Osteoblast (primary cell): ENCODE results near the gene SIRPD. TPM values are rescaled to one million over a fixed set of nuclear protein-coding genes. Genes with fewer than 3 reads are reported as not detected.

Source experiments
- DNase-seq: peaks from one replicate; pipeline ENCODE4 v3.0.0; 2011; ENCODE audit warnings: low spot score, mixed read lengths; ENCODE audit not compliant: insufficient read length; ENCODE audit errors: missing footprints
- H2AFZ ChIP-seq: 2 replicates; pipeline ENCODE4 v1.6.0; 2011; ENCODE audit warnings: mild to moderate bottlenecking, low read length
- H3K27ac ChIP-seq: 2 replicates; pipeline ENCODE4 v1.5.1; 2011; ENCODE audit warnings: mild to moderate bottlenecking, low read depth, low read length, moderate library complexity
- H3K27me3 ChIP-seq: 2 replicates; pipeline ENCODE4 v1.6.0; 2012; ENCODE audit warnings: mild to moderate bottlenecking, control low read depth, inconsistent platforms, low read length, moderate library complexity; ENCODE audit not compliant: insufficient read depth
- H3K36me3 ChIP-seq: 2 replicates; pipeline ENCODE4 v1.5.1; 2011; ENCODE audit warnings: mild to moderate bottlenecking, low read length, control low read depth, moderate library complexity; ENCODE audit not compliant: insufficient read depth
- H3K4me1 ChIP-seq: 2 replicates; pipeline ENCODE4 v1.5.1; 2011; ENCODE audit warnings: mild to moderate bottlenecking, low read length, control low read depth, moderate library complexity; ENCODE audit not compliant: insufficient read depth
- H3K4me2 ChIP-seq: 2 replicates; pipeline ENCODE4 v1.6.0; 2011; ENCODE audit warnings: mild to moderate bottlenecking, low read length; ENCODE audit not compliant: insufficient read depth
- H3K4me3 ChIP-seq: fragments of 200-600 bp; sonication (generic); 3 replicates; pipeline ENCODE4 v1.5.1; 2012; ENCODE audit warnings: mild to moderate bottlenecking, low read length, inconsistent platforms; ENCODE audit not compliant: insufficient read depth
- H3K79me2 ChIP-seq: 2 replicates; pipeline ENCODE4 v1.6.0; 2012; ENCODE audit warnings: mild to moderate bottlenecking, low read length, control low read depth, inconsistent platforms; ENCODE audit not compliant: insufficient read depth
- H3K9me3 ChIP-seq: 2 replicates; pipeline ENCODE4 v1.5.1; 2011; ENCODE audit warnings: low read depth, low read length, control low read depth
- H4K20me1 ChIP-seq: 2 replicates; pipeline ENCODE4 v1.6.0; 2012; ENCODE audit warnings: mild to moderate bottlenecking, low read length, control low read depth; ENCODE audit not compliant: insufficient read depth
- CTCF ChIP-seq: IDR thresholded peaks from 2 replicates; pipeline ENCODE4 v1.5.1; 2011; ENCODE audit warnings: mild to moderate bottlenecking, low read depth, low read length, moderate library complexity; ENCODE audit errors: extremely low read depth
- total RNA-seq: library from RNA; depleted of rRNA; stranded (reverse); fragments of >200 nt; gene quantifications from 2 replicates; pipeline ENCODE4 v1.2.3, GENCODE V29; 2012

The SIRPD gene
- total RNA-seq, 1 donor = not detected

- DNase-seq = no peak
- H3K27me3 ChIP-seq = no peaks in the 10 kb centered on the region
- no peaks in the 10 kb centered on the region for H3K4me1 ChIP-seq
- H3K4me2 ChIP-seq = no peak overlapping the region
- H3K9me3 ChIP-seq = no peaks in the 10 kb centered on the region
- H3K36me3 ChIP-seq = no peaks in the 10 kb centered on the region
- no peak overlapping the region for H2AFZ ChIP-seq
- no peaks in the 10 kb centered on the region for H4K20me1 ChIP-seq
- no peak overlapping the region for H3K4me3 ChIP-seq
- H3K79me2 ChIP-seq = no peaks in the 10 kb centered on the region
- no peak overlapping the region for H3K27ac ChIP-seq
- no peak for TF ChIP-seq CTCF
Measured at GRCh38 chr20:1534526-1534925, 23.0 kb downstream of the SIRPD start.

GRCh38 chr20:1533059-1533458 lies 24.4 kb downstream of the SIRPD start:
- Histone ChIP-seq H3K4me3 (no peak overlapping the region), H3K27ac (no peak overlapping the region), H3K27me3 (no peaks in the 10 kb centered on the region), H3K4me2 (no peak overlapping the region), H3K9me3 (no peaks in the 10 kb centered on the region), H3K79me2 (no peaks in the 10 kb centered on the region), H2AFZ (no peak overlapping the region), H3K36me3 (no peaks in the 10 kb centered on the region), H3K4me1 (no peaks in the 10 kb centered on the region), H4K20me1 (no peaks in the 10 kb centered on the region)
- no peak for TF ChIP-seq CTCF
- DNase-seq = no peak

DNA sequence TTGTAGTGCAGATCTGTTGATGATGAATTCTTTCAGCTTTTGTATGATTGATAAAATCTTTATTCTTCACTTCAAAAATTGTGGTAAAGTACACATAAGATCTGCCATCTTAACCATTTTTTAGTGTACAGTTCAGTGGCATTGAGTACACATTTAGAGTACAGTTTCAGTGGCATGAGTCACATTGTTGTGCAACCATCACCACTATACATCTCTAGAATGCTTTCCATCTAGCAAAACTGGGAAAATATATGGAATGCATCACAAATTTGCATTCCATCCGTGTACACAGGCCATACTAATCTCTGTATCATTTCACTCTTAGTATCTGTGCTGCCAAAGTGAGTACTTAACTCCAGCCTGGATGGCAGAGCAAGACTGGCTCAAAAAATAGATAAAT lies 28.7 kb downstream of the SIRPD start:
- no peak overlapping the region for H3K27ac ChIP-seq
- no peak overlapping the region for H2AFZ ChIP-seq
- TF ChIP-seq CTCF = no peak
- peaks cover 2% of the 10 kb centered on the region for H3K27me3 ChIP-seq
- no peak for DNase-seq
- no peak overlapping the region for H3K4me2 ChIP-seq
- H3K9me3 ChIP-seq = no peaks in the 10 kb centered on the region
- H3K36me3 ChIP-seq = no peaks in the 10 kb centered on the region
- no peak overlapping the region for H3K4me3 ChIP-seq
- no peaks in the 10 kb centered on the region for H3K79me2 ChIP-seq
- no peaks in the 10 kb centered on the region for H4K20me1 ChIP-seq
- H3K4me1 ChIP-seq = no peaks in the 10 kb centered on the region

GRCh38 chr20:1527923-1528322 lies 29.6 kb downstream of the SIRPD start:
- no peaks in the 10 kb centered on the region for H4K20me1 ChIP-seq
- H3K4me3 ChIP-seq = no peak overlapping the region
- H3K27ac ChIP-seq = no peak overlapping the region
- H2AFZ ChIP-seq = no peak overlapping the region
- H3K4me1 ChIP-seq = no peaks in the 10 kb centered on the region
- peaks cover 6% of the 10 kb centered on the region for H3K27me3 ChIP-seq
- no peak for TF ChIP-seq CTCF
- DNase-seq = no peak
- no peaks in the 10 kb centered on the region for H3K79me2 ChIP-seq
- H3K4me2 ChIP-seq = no peak overlapping the region
- no peaks in the 10 kb centered on the region for H3K9me3 ChIP-seq
- H3K36me3 ChIP-seq = no peaks in the 10 kb centered on the region
